NCI-H748 (cell line): Measurements from ENCODE around the gene BDKRB2.

Experiments used
- DNase-seq: peaks from one replicate; lab custom pipeline; 2025; ENCODE audit not compliant: unreplicated experiment; lab: John Stamatoyannopoulos, UW

Gene BDKRB2

DNA sequence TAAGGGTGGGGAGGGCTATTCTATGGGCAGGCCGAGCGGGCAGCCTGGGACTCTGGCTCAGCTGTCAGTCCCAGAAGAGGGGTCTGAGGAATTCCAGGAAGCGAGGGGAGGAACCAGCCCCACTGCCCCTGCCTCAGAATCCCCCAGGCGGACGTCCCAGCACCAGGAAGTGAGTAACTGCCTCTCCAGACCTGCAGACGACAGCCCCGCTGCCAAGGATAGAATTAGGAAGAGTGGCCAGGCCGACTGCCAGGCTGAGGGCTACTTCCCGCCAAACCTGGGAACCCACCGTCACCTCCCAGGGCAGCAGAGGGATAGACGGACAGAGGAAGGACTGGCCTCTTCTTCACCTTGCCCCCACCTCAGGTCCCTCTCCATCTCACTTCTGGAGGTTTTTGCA is 6.7 kb upstream of the BDKRB2 start:
- DNase-seq, result no peak

DNA sequence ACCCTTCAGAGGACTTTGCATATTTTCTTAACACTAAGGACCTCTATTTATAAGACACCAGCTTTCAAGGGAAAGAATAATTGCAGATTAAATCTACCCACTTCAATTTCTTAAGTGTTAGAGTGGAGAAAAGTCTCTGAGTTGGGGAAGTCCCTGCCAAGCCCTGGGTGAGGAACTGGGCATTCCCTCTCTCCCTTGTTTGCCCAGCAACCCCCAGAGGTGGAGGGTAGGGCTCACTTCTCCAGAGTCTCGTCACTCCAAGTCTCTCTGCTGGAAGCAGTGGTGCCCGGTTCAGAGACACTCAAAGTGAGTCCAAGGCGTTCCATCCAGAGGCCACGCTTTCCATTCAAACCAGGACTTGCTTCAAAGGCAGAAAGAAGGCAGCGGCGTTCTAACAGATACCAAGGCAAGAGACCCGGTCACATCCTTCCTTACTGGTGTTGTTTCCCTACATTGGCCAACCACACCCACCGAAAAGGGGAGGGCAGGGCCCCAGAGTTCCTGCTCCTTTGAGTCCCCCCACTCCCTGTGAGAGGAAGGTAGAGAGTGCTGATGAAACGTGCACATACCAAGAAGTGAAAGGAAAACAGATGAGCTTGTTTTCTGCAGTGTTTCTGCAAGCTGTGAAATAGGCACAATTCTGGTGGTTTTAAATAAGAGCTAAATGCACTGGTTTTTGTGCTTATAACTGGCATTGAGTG is 6.1 kb upstream of the BDKRB2 start:
- no peak for DNase-seq

DNA sequence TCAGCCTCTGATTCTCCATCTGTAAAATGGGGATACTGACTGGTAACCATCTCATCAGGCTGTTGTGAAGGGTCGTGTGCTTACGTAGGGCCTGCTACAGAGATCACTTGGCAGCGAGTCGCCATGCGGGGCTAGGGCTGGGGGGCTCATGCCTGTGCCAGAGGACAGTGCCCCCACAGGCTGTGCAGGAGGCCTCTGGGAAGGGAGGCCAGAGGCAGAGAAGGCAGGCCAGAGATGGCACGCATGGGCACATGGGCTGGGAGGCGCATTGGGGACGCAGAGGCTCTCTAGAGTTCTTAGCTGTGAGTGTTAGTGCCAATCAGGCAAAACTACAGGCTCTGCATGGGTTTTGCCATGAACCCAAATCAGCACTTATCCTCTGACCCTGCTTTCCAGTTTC is 3.5 kb upstream of the BDKRB2 start:
- DNase-seq, result no peak

DNA sequence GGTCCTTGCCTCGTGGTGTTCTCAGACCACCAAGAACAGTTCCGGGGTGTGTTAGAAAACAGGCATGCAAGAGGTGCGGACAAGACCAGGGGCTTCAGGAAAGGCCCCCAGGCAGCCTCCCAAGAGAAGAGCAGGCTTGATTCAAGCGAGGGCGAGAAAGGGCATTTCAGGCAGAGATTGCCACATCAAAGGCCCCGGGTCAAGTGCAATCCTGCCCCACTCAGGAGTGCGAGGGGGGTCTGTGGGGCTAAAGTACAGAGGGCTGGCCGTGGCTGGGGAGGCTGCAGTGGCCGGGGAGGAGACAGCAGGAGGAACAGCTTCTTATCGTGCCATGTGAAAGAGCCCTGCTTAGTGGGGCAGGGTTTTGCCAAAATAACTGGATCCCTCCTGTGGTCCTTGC is 2.7 kb upstream of the BDKRB2 start:
- DNase-seq, result no peak

DNA sequence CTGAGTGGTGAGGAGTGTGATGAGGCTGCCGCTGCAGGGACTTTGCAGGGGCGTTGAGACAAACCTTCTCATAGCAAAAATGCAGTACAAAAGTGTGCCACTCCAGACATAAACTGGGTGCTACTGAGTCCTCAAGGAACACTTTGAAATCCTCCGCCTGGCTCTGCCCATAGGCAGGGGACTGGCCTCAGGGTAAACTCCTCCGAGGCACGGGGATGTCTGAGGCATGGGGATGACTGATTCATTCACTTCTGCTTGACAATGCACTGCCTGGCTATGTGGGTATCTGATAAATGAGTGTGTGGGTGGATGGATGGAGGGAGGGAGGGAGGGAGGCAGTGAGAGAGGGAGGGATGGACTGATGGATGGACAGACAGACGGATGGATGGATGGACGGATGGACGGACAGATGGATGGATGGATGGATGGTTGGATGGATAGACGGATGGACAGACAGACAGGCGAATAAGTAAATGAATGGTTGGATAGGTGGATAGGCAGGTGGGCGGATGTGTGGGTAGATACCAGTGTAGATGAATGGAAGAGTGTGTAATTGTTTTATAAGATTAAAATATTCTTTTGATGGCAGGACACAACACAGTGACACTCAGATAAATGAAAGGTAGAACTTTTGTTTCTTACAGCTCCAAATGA is 2.1 kb upstream of the BDKRB2 start:
- DNase-seq, result no peak

DNA sequence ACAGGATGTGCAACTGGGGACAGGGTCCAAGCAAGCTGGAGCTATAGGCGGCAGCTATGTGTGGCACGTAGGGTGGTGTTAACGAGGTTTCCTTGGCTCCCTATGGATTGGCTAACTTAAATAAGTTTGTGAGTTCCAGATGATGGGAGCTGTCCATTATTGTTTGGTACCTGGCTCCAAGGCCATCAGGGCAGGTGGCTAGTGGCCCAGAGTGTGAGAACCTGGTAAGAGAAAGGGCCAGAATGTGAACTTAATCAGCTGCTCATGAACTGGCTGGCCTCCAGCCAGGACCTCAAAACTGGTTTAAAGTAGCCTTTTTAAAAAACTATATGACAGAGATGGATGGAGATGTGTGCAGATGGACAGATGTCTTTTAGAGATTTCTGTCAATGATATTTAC is 1.5 kb upstream of the BDKRB2 start:
- no peak for DNase-seq

DNA sequence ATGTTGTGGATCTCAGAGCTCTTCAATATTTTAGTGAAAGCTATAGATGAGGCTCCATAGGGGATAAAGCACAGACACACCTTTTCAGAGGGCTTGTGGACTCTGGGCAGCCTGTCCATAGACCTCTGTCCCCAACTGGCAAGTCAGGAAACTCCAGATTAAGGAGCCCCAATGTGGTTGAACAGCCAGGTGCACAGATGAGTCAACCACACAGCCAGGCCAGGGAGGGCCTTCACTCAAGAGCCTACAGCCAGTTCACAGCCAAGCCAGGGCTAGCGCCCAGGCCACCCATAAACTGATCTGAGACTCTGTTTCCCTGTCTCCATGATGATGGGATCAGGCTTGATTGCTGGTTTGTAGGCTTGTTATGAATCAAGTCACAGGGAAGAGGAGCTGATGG is 1.0 kb upstream of the BDKRB2 start:
- DNase-seq, result no peak

DNA sequence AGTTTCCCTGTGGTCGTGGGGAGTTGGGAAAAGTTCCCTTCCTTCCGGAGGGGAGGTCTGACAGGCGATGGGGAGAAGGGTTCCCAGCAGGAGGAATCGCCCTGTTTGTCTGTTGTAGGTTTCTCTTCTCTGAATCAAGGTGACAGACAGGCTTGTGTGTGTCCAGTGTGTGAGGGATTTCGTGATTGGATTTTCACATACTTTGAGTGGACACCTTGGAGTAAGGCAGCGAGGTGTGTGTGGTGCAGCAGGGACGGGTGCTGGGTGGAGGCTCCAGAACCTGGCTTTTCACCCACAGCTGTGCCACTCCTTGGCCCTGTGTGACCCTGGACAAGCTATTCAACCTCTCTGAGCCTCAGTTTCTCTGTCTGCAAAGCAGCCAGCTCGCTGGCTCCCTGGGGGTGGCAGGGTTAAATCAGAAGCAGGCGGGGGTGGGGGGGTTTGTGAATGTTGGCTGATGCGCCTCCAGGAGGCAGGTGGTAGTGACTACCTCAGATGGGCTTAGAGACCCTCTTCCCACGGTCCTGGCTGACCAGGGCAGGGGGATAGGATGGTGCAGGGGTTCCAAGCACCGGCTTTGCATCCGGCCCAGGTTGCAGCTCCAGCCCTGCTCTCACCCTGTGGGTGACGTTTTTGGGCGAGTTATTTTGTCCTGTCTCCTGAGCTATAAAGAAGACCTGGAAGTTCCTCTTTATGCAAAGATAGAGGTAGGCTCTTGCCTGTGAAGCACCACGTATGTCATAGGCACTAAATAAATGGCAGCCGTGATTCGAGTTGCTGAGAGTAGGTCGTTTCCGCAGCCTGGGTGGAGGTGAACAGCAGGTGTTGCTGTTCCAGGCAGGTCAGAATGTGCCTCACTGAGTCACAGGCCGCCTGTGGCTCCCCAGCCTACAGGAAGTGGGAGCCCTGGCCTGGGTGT is 679 bp downstream of the BDKRB2 start:
- DNase-seq, result peak; percentile 51

DNA sequence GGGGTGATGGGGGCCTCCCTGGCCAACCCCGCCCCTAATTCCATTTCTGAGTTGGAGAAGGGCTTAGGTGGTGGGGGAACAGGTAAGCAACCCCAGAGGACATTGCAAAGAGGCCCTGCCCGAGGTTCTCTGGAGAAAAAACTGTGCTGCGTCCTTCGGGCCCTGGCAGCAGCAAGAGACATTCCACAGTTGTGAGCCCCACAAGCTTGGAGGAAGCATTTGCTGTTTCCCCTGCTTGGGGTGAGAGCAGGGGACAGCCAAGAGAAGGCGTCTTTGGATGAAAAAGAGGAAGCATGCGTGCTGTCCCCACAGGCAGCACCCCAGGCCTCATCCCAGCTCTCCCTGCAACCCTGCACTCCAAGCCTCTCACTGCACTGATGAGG is 1.3 kb downstream of the BDKRB2 start:
- DNase-seq, result no peak

DNA sequence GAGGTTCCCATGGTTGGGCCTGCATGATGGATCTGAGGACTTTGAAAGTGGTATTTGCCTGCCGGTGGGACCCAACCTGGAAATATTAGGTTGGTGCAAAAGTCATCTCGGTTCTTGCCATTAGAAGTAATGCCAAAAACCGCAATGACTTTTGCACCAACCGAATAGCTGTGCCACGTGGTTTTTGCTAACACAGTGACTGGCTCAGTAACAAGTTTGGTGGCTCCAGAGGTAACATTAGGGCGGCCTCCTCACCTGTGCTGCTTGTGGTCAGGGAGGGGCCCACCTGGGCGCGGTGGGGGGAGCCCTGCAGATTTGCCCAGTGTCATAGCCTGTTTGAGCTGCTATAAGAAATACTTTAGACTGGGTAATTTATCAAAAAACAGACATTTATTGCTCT is 1.8 kb downstream of the BDKRB2 start:
- no peak for DNase-seq

DNA sequence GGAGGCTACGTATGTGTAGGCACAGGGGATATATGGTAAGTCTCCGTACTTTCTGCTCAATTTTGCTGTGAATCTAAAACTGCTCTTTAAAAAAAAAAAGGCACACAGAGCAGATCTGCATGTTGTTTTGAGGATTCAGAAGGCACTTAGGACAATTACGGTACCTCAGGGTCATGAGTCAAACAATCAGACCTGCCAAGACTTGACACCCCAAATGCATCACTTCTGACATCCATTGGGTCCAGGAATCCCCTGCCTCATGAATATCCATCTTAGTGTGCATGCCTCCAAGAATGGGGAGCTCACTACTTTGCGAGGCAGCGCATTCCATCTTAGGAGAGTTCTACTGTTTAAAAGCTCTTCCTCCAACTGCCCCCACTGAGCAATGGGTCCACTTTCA is 3.0 kb downstream of the BDKRB2 start:
- DNase-seq, result no peak

DNA sequence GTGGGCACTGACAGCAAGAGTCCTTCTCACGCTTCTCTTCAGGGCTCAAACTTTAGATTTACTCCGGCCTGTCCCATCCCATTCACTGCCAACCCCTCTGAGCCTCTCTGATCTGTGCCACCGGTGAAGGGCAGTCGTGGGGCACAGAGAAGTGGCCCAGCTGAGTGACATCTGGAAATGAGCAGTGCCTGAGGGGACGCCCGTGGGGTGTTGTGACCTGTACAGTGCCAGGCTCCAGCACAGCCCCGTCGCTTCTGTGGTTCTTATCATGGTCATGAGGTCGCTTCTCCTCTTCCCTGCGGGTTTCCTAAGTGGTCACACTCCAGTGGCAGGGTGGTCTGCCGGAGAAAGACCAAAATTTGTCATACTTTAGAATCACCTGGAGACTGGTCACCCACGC is 4.1 kb downstream of the BDKRB2 start:
- no peak for DNase-seq

DNA sequence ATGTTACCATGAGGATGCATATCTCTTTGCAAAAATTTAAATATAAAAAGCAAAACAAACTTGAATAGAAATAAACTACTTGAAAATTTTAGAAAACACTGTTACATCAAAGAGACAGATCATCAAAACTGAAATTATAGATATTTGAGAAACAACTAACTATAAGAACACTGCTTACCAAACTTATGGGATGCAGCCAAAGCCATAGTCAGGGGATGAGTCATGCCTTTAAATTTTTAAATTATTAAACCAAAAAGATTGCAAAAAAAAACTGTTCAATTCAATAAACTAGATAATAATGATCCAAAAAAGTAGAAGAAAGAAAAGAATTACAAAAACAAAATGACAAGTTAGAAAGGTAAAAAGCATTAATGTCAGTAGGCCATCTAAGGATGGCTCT is 7.5 kb downstream of the BDKRB2 start:
- no peak for DNase-seq

DNA sequence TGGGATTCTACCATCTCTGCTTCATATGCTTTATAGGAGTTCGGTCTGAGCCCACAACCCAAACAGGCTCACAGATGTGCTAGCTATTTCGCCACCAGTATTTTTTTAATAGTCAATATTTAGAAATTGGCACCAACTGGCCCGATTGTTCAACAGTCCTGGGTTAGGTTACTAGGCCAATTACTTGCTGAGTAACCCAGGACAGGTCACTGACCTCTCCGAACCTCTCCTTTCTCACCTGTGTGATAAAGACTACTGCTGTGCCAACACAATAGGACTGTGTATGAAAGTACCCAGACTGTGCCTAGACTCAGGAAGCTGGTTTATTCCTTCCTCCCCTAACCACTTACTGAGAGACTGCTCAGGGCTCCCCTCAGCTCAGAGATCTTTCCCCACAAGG is 8.3 kb downstream of the BDKRB2 start:
- no peak for DNase-seq

DNA sequence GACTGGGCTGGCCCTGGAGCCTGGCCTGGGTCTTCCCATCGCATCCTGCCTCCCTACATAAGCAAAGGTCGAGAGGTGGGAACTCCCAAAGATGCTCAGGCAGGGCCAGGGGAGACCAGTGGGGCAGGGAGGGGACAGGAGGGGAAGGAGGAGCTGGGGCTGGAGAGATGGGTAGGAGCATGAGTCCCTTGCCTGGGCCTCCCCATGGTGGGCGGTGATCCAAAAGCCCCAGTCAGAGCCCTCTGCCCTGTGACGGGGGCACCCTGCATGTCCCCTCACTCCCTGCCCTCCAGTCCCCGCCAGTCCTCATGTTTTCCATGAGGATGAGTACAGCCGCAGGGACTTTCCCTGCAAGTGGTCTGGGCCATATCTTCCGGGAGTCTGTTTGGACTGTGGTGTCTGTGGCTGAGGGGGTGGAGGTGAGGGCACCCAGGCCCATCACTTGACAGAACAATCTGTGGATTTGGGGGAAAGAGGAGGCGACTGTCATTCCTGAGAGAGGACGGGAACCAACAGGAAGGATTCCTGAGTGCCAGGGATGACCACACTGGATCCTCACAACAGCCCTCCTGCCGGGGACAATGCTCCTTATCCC is 9.3 kb downstream of the BDKRB2 start:
- DNase-seq, result no peak

DNA sequence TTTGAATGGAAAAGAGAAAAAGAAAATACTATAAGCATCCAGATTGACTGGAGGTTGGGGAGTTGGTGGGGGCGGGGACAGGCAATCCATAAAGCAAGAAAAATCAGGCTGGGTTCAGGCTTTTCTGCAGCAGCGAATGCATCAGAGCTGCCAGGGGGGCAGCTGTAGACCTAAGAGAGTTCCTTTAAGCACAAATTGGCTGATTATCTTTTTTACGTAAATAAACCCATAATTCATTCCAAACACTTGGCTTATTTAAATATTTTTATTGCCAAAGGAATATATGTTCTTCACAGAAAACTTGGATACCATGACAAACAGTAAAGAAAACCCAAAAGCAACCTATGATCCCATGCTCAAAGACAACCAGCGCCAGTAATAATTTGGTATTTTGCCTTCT is 10.2 kb downstream of the BDKRB2 start:
- no peak for DNase-seq

DNA sequence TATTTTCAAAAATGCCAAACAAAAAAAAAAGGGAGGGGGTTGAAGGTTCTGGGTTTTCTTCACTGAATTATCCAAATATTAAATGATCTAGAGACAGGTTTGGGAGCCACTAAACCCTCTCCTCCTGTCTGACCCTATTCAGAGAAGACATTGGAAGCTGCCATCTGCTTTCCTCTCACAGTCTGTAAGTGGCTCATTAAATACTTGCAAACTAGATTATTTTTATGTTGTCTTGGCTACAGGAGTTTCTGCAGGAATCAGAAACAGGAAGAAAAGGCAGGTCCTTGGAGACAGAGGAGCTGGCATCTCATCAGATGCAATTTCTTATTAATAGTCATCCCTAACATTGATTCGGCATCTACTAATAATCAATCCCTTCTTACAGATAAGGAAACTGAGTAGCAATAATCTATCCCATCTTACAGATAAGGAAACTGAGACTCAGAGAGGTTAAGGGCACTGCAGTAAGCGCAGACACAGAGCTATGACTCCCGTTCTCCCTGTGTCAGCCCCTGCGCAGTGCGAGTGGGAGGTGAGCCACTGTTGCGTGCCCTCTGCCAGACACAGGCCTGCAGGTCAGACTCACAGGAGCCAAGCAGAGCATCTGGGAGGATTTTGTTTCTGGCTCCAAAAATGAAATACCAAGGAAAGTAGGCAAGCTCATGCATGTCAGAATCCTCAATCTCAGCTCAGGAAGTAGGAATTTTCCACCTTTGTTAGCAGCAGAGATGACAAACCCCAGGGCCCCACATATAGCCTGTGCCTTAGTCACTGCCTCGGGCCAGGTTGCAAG is 11.0 kb downstream of the BDKRB2 start:
- DNase-seq, result no peak

DNA sequence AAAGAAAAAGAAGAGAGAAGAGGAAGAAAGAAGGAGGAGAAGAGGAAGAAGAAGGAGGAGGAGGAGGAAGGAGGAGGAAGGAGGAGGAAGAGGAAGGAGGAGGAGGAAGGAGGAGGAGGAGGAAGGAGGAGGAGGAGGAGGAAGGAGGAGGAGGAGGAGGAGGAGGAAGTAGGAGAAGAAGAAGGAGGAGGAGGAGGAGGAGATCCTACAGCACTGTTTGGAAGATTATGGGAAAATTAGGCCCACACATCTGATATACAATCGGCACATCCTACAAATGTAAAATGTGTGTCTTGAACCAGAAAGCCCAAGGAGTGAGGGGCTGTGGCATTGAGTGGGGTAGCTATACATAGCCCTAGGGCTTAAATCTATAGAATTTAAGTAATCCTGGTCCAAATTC is 12.0 kb downstream of the BDKRB2 start:
- DNase-seq, result no peak

DNA sequence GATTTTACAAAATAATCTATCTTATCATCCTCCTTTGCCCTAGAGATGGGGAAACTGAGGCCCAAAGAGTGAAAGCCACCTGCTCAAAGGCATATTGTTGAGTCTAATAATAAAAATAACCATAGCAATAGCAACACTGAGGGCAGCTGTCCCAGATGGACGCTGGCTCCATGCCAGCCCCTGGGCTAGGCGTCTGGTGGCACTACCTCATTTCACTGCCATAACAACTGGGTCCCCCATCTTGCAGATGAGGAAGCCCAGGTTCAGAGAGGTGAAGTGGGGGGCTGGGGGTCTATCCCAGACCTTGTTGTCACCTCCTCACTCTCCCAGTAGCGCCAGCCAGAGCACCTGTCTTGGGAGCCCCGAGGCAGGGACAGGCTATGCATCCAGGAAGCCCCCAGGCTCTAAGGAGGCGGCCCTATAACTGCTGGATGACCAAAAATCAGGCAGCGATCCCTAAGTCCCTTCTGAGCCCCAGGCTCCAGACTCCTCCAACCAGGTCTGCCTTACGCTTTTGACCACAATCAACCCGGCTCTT is 12.8 kb downstream of the BDKRB2 start:
- peak; percentile 78 for DNase-seq

DNA sequence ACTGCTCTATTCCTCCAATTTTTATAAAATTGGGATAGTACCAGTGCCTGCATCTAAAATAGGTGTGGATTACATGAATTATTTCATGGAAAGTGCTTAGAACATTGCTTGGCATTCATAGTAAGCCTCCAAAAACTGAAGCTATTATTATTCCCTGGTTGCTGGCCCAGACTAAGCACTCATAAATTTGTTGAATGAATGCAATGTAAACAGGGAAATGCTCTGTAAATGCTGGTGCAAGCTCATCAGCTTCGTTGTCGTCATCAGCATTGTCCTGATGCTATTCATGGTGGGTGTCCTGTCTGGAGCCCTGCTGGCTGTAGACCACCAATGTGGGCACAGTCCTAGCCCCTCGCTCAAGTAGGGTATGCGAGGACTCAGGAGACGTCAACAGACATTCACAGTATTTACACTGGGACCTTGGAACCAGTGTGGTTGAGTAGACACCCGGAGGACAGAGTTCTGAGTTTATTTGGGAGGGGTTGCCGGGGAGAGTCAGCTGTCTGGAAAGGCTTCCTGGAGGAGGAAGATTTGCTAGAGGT is 16.5 kb downstream of the BDKRB2 start:
- peak; percentile 56 for DNase-seq
